Uterus (tissue), 4 donors: ENCODE results near the gene FXYD6. TPM values are rescaled to one million over a fixed set of nuclear protein-coding genes. Genes with fewer than 3 reads are reported as not detected.

Source experiments
- DNase-seq, 2 donors: peaks; one replicate each; pipeline ENCODE4 v3.0.0-alpha.2; 2019 to 2020
- H3K27ac ChIP-seq, 2 donors: fragments of 200-600 bp; sonication (generic); 1 replicate in 1 of 2; 2 replicates in 1 of 2; pipeline ENCODE4 v1.5.1; 2016 to 2018
- H3K27me3 ChIP-seq, 2 donors: fragments of 200-600 bp; sonication (generic); one replicate each; pipeline ENCODE4 v1.5.1; 2018 to 2019; ENCODE audit warnings: control low read depth in 1 of 2
- H3K36me3 ChIP-seq, 2 donors: fragments of 200-600 bp; sonication (generic); one replicate each; pipeline ENCODE4 v1.5.1; 2019; ENCODE audit warnings: control low read depth in 1 of 2
- H3K4me1 ChIP-seq, 2 donors: fragments of 200-600 bp; sonication (generic); one replicate each; pipeline ENCODE4 v1.5.1; 2018 to 2019; ENCODE audit warnings: control low read depth in 1 of 2
- H3K4me3 ChIP-seq, 2 donors: fragments of 200-600 bp; sonication (generic); 1 replicate in 1 of 2; 2 replicates in 1 of 2; pipeline ENCODE4 v1.5.1; 2018 to 2019; ENCODE audit warnings: mild to moderate bottlenecking in 1 of 2
- H3K9me3 ChIP-seq, 2 donors: fragments of 200-600 bp; sonication (generic); one replicate each; pipeline ENCODE4 v1.5.1; 2019; ENCODE audit warnings: control low read depth in 1 of 2
- CTCF ChIP-seq, 4 experiments: fragments of 200-600 bp in 2 of 4; fragments of 450-650 bp in 2 of 4; sonication (generic) in 2 of 4; IDR thresholded peaks; one replicate each; pipeline ENCODE4 v1.5.1; 2016 to 2019; ENCODE audit warnings: antibody characterized with exemption in 4 of 4, mild to moderate bottlenecking in 2 of 4, moderate library complexity in 1 of 4
- POLR2A ChIP-seq, 2 donors: fragments of 450-650 bp; IDR thresholded peaks; one replicate each; pipeline ENCODE4 v1.6.1; 2016; ENCODE audit warnings: antibody characterized with exemption in 2 of 2, mild to moderate bottlenecking in 1 of 2, moderate library complexity in 1 of 2
- intact Hi-C: fragments of 100-400 bp; cut with DNase I; formaldehyde crosslinking; loops from one replicate; pipeline ENCODE4 v1.15.1; 2023; ENCODE audit warnings: low total_unique reads
- total RNA-seq, 4 donors: library from RNA; depleted of rRNA in 3 of 4; stranded (reverse); fragments of >200 nt in 3 of 4; gene quantifications; one replicate each; pipeline versions ENCODE4 v1.1.0 to v1.2.4, GENCODE V29; 2014 to 2023
- donor health status: DM: yes; HTN: yes; CAD: no.

The FXYD6 gene
- total RNA-seq, 4 donors from 2014 or later, result 85.3 to 307 (median 192) TPM

- H3K27ac ChIP-seq, result no peak overlapping the region
- no peaks in the 10 kb centered on the region for H3K4me1 ChIP-seq
- TF ChIP-seq CTCF (IDR thresholded peaks at IDR 0.05) (no peak), POLR2A (IDR thresholded peaks at IDR 0.05) (no peak)
- no peaks in the 10 kb centered on the region for H3K9me3 ChIP-seq
- no peak overlapping the region for H3K4me3 ChIP-seq
- intact Hi-C loops, result no loop called here
- peak in 1 of 2 donors; percentile 5 for DNase-seq
- no peaks in the 10 kb centered on the region for H3K36me3 ChIP-seq
- H3K27me3 ChIP-seq, result no peaks in the 10 kb centered on the region
Observed at GRCh38 chr11:117835576-117835975, 40.9 kb downstream of the FXYD6 start.

DNA sequence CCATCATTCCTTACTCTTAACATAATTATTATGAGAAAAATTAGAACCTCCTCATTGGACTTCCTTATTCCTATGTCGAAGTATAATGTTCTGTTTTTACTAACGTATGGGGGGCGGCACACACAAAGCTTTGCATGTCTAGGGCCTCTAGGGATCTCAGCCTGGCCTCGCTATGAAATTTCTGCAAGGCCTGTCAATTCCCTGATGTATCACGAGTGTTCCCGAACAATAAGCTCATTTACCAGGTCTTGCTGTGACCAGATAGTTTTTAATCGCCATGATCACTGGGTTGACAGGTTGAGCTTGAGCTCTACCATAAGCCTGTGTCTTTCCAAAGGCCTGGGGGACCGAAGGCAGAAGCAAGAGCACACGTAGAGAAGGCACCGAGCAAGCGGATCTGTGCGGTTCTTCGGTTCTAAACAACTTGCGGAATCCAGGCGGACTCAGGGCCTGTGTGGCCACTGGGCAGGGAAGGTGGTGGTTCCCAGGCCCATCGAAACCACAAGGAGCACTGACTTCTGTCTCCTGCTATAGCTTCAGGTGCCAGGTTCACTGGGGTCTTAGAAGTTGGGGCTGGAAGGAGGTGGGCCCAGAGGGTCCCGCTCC lies 41.5 kb downstream of the FXYD6 start:
- no peak overlapping the region for H3K4me3 ChIP-seq
- intact Hi-C loops, result no loop called here
- TF ChIP-seq POLR2A (IDR thresholded peaks at IDR 0.05), result no peak
- TF ChIP-seq CTCF (IDR thresholded peaks at IDR 0.05), result no peak
- H3K27me3 ChIP-seq, result no peaks in the 10 kb centered on the region
- H3K4me1 ChIP-seq, result no peaks in the 10 kb centered on the region
- no peaks in the 10 kb centered on the region for H3K36me3 ChIP-seq
- no peak overlapping the region for H3K27ac ChIP-seq
- DNase-seq, result peak in 1 of 2 donors; percentile 8
- no peaks in the 10 kb centered on the region for H3K9me3 ChIP-seq

GRCh38 chr11:117834068-117834810 lies 42.2 kb downstream of the FXYD6 start:
- Histone ChIP-seq H3K27ac (no peak overlapping the region), H3K9me3 (no peaks in the 10 kb centered on the region), H3K4me1 (no peaks in the 10 kb centered on the region), H3K27me3 (no peaks in the 10 kb centered on the region), H3K36me3 (no peaks in the 10 kb centered on the region), H3K4me3 (no peak overlapping the region)
- intact Hi-C loops, result no loop called here
- peak in 1 of 2 donors; percentile 3 for DNase-seq
- TF ChIP-seq CTCF (IDR thresholded peaks at IDR 0.05) (no peak), POLR2A (IDR thresholded peaks at IDR 0.05) (no peak)

DNA sequence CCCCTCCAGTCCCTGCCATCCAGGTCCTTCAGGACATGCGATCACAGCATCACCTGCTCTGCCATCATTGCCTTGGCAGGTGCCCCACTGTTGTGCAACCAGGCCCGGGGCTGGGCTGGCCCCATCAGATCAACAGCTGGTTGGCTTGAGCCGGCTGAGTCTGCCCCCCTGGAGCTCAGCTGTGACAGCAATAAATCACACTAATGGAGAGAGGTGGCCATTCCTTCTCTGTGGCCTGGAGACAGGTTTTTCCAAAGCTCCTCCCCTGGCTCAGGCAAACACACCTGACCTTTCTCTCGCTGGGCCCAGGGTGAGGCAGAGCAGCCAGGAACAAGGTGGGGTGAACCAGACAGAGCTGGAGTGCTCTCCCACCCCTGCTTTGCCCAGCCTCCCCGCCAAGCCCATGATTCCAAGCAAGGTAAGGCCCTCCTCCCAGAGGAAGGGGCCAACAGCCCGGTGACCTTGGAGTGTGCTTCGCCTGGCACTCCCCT lies 43.0 kb downstream of the FXYD6 start:
- Histone ChIP-seq H3K9me3 (no peaks in the 10 kb centered on the region), H3K4me1 (no peaks in the 10 kb centered on the region), H3K36me3 (no peaks in the 10 kb centered on the region), H3K4me3 (no peak overlapping the region), H3K27ac (no peak overlapping the region), H3K27me3 (no peaks in the 10 kb centered on the region)
- no peak for TF ChIP-seq POLR2A (IDR thresholded peaks at IDR 0.05)
- TF ChIP-seq CTCF (IDR thresholded peaks at IDR 0.05), result no peak
- DNase-seq, result peak; percentile 34 to 48
- intact Hi-C loops, result no loop called here

DNA sequence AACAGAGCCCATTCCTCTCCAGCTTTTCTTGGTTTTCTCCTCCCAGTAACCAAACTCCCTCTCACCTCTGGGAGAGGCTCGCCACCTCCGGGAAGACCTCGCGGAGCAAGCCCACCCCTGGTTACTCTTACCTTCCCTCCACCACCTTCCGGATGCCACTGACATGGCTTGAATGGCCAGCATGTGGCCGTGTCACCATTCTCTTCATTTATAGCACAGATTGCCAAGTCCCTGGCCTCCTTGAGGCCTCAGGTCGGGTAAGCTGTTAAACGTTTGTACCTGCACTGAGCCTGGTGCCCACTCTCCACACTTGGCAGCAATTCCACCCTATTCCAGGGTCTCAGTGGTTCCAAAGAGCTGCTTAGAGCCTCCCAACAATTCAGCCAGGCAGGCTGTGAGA lies 43.9 kb downstream of the FXYD6 start:
- Histone ChIP-seq H3K4me1 (no peaks in the 10 kb centered on the region), H3K4me3 (no peak overlapping the region), H3K9me3 (no peaks in the 10 kb centered on the region), H3K36me3 (no peaks in the 10 kb centered on the region), H3K27ac (no peak overlapping the region), H3K27me3 (no peaks in the 10 kb centered on the region)
- intact Hi-C loops, result no loop called here
- DNase-seq, result peak; percentile 9 to 10
- TF ChIP-seq CTCF (IDR thresholded peaks at IDR 0.05) (no peak), POLR2A (IDR thresholded peaks at IDR 0.05) (no peak)
